Stimulated activated naive CD4-positive, alpha-beta T cell treated with Interleukin-2 at 50 U/mL for 16 hours (primary cell): Measurements from ENCODE around the gene DUS2.
"Not testable (repeated sequence)": the region's sequence is repeated elsewhere in the genome, so short reads cannot be mapped to it uniquely, and the experiment has no call there.

Experiments used
- DNase-seq: peaks from one replicate; lab custom pipeline; 2025; lab: John Stamatoyannopoulos, UW

DUS2 gene

GRCh38 chr16:67998779-67999688 lies 24.1 kb upstream of the DUS2 start, which contains the start of gene DPEP2:
Gene DPEP2 (minus strand): TSS chr16:67999484. CDS start chr16:67993212, 6,272 bp downstream.
- peak; percentile 27 for DNase-seq

GRCh38 chr16:67999985-68000384 lies 23.1 kb upstream of the DUS2 start:
- no peak for DNase-seq

- DNase-seq, result no peak
These were observed 22.6 kb upstream of the DUS2 start for GRCh38 chr16:68000450-68000849.

- DNase-seq, result no peak
These were observed 20.1 kb upstream of the DUS2 start for GRCh38 chr16:68003031-68003430.

- no peak for DNase-seq
These were observed 17.9 kb upstream of the DUS2 start for GRCh38 chr16:68005211-68005610.

- no peak for DNase-seq
These were observed 17.2 kb upstream of the DUS2 start for GRCh38 chr16:68005786-68006286.

GRCh38 chr16:68009157-68009735 lies 13.8 kb upstream of the DUS2 start:
- DNase-seq, result no peak

GRCh38 chr16:68009872-68010271 lies 13.2 kb upstream of the DUS2 start:
- DNase-seq, result not testable (repeated sequence)

- DNase-seq, result no peak
These were observed 9.6 kb upstream of the DUS2 start for GRCh38 chr16:68013440-68013839.

GRCh38 chr16:68015681-68016080 lies 7.4 kb upstream of the DUS2 start, which contains the start of gene DPEP2NB:
Gene DPEP2NB (minus strand): TSS chr16:68015911. CDS start chr16:68015770, 141 bp downstream.
- no peak for DNase-seq

GRCh38 chr16:68019167-68019680 lies 3.9 kb upstream of the DUS2 start:
- no peak for DNase-seq

- no peak for DNase-seq
These were observed 1.6 kb upstream of the DUS2 start for GRCh38 chr16:68021490-68021889.

- no peak for DNase-seq
These were observed 781 bp upstream of the DUS2 start for GRCh38 chr16:68022278-68022727.

- no peak for DNase-seq
These were observed 5.9 kb downstream of the DUS2 start for GRCh38 chr16:68028996-68029395.

GRCh38 chr16:68030108-68030507 lies 7.0 kb downstream of the DUS2 start:
- DNase-seq, result not testable (repeated sequence)

GRCh38 chr16:68031951-68032350 lies 8.9 kb downstream of the DUS2 start:
- DNase-seq, result no peak

- DNase-seq, result no peak
These were observed 10.0 kb downstream of the DUS2 start for GRCh38 chr16:68033101-68033500.

GRCh38 chr16:68035227-68035626 lies 12.1 kb downstream of the DUS2 start:
- DNase-seq, result no peak

GRCh38 chr16:68037841-68038597 lies 14.9 kb downstream of the DUS2 start:
- DNase-seq, result no peak

- DNase-seq, result peak; percentile 84
These were observed 17.6 kb downstream of the DUS2 start for GRCh38 chr16:68040506-68041288.

- DNase-seq, result no peak
These were observed 18.7 kb downstream of the DUS2 start for GRCh38 chr16:68041783-68042182.
